IMR-90 (cell line): Measurements from ENCODE around the gene TAF4. TPM values are rescaled to one million over a fixed set of nuclear protein-coding genes. Genes with fewer than 3 reads are reported as not detected.

Experiments
- ATAC-seq: fragments of 200-7000 bp; cut with Tn5 transposase; 2 replicates; pipeline ENCODE4 v1.9.1; 2020; ENCODE audit warnings: low read depth, mild to moderate bottlenecking, moderate library complexity
- BruUV-seq: library from RNA; stranded (reverse); fragments of 400-500 nt; replicated peaks from 2 replicates; lab custom pipeline; 2021; lab: Mats Ljungman, UMichigan
- CTCF ChIA-PET: fragments of 300-600 bp; formaldehyde crosslinking; extraction: SDS; loops from one replicate; lab custom pipeline; 2021; ENCODE audit warnings: antibody characterized with exemption; lab: Yijun Ruan, JAX
- POLR2A ChIA-PET: fragments of 300-600 bp; sonication (Branson Sonifier 250); formaldehyde crosslinking; loops from one replicate; lab custom pipeline; 2022; ENCODE audit warnings: antibody characterized with exemption; ENCODE audit not compliant: unreplicated experiment; lab: Charles Lee
- DNase-seq: peaks from one replicate; pipeline ENCODE4 v3.0.0; 2013
- H2AFZ ChIP-seq: replicated peaks from 2 replicates; pipeline ENCODE3; 2013; ENCODE audit warnings: low read length, mild to moderate bottlenecking; ENCODE audit not compliant: poor library complexity
- H2AK5ac ChIP-seq: 2 replicates; pipeline ENCODE4 v1.6.1; 2013; ENCODE audit warnings: low read depth, low read length, inconsistent platforms
- H2AK9ac ChIP-seq: replicated peaks from 2 replicates; pipeline ENCODE3; 2013; ENCODE audit warnings: mild to moderate bottlenecking, low read depth, low read length, moderate library complexity; ENCODE audit not compliant: poor library complexity
- H2BK120ac ChIP-seq: 2 replicates; pipeline ENCODE4 v1.6.1; 2013; ENCODE audit warnings: low read depth, low read length, inconsistent platforms
- H2BK15ac ChIP-seq: 3 replicates; pipeline ENCODE4 v1.6.1; 2013; ENCODE audit warnings: low read depth, low read length, inconsistent platforms
- H2BK20ac ChIP-seq: 2 replicates; pipeline ENCODE4 v1.6.1; 2013; ENCODE audit warnings: low read depth, mild to moderate bottlenecking, inconsistent platforms, low read length, moderate library complexity
- H2BK5ac ChIP-seq: 2 replicates; pipeline ENCODE4 v1.6.1; 2013; ENCODE audit warnings: mild to moderate bottlenecking, low read depth, low read length, inconsistent platforms; ENCODE audit not compliant: poor library complexity, severe bottlenecking
- H3K14ac ChIP-seq: replicated peaks from 2 replicates; pipeline ENCODE4 v1.6.1; 2013; ENCODE audit warnings: low read depth, low read length, inconsistent platforms
- H3K18ac ChIP-seq: 2 replicates; pipeline ENCODE4 v1.6.1; 2013; ENCODE audit warnings: low read depth, low read length, control low read depth
- H3K23ac ChIP-seq: 2 replicates; pipeline ENCODE4 v1.6.1; 2013; ENCODE audit warnings: low read depth, low read length, inconsistent platforms
- H3K27ac ChIP-seq: 2 replicates; pipeline ENCODE4 v1.5.1; 2013; ENCODE audit warnings: mild to moderate bottlenecking, control low read depth, low read length; ENCODE audit not compliant: insufficient read depth
- H3K27me3 ChIP-seq: 2 replicates; pipeline ENCODE4 v1.6.1; 2013; ENCODE audit warnings: low read length; ENCODE audit not compliant: control insufficient read depth, insufficient read depth
- H3K36me3 ChIP-seq: 2 replicates; pipeline ENCODE4 v1.6.1; 2013; ENCODE audit warnings: low read length, mixed read lengths; ENCODE audit not compliant: control insufficient read depth, insufficient read depth
- H3K4ac ChIP-seq: 2 replicates; pipeline ENCODE4 v1.6.1; 2013; ENCODE audit warnings: low read depth, low read length, inconsistent platforms
- H3K4me1 ChIP-seq: 2 replicates; pipeline ENCODE4 v1.6.1; 2013; ENCODE audit warnings: low read length, mixed read lengths; ENCODE audit not compliant: control insufficient read depth, insufficient read depth
- H3K4me2 ChIP-seq: 2 replicates; pipeline ENCODE4 v1.6.1; 2013; ENCODE audit warnings: low read depth, mild to moderate bottlenecking, control low read depth, low read length, moderate library complexity
- H3K4me3 ChIP-seq: 2 replicates; pipeline ENCODE4 v1.5.1; 2013; ENCODE audit warnings: low read depth, mild to moderate bottlenecking, control low read depth, low read length, moderate library complexity; ENCODE audit not compliant: insufficient read depth
- H3K56ac ChIP-seq: 2 replicates; pipeline ENCODE4 v1.6.1; 2013; ENCODE audit warnings: low read length, inconsistent platforms; ENCODE audit not compliant: insufficient read depth; ENCODE audit errors: extremely low read depth
- H3K79me1 ChIP-seq, 2 experiments: 2 replicates each; pipeline ENCODE4 v1.6.1; 2013; ENCODE audit warnings: low read length in 2 of 2, inconsistent platforms in 1 of 2, low read depth in 1 of 2
- H3K9ac ChIP-seq: 2 replicates; pipeline ENCODE4 v1.6.1; 2013; ENCODE audit warnings: low read depth, low read length, control low read depth
- H3K9me1 ChIP-seq: 2 replicates; pipeline ENCODE4 v1.6.1; 2013; ENCODE audit warnings: low read length, inconsistent platforms; ENCODE audit not compliant: insufficient read depth
- H3K9me3 ChIP-seq: 2 replicates; pipeline ENCODE4 v1.6.1; 2013; ENCODE audit warnings: low read length; ENCODE audit not compliant: control insufficient read depth, insufficient read depth
- H4K20me1 ChIP-seq: 2 replicates; pipeline ENCODE4 v1.6.1; 2013; ENCODE audit warnings: low read length, inconsistent platforms; ENCODE audit not compliant: insufficient read depth
- H4K5ac ChIP-seq: 2 replicates; pipeline ENCODE4 v1.6.1; 2013; ENCODE audit warnings: mild to moderate bottlenecking, low read depth, low read length, control low read depth
- H4K8ac ChIP-seq, 2 experiments: 2 replicates each; pipeline ENCODE4 v1.6.1; 2013; ENCODE audit warnings: low read depth in 2 of 2, low read length in 2 of 2, control low read depth in 1 of 2, inconsistent platforms in 1 of 2
- H4K91ac ChIP-seq: 2 replicates; pipeline ENCODE4 v1.6.1; 2013; ENCODE audit warnings: low read depth, low read length, inconsistent platforms; ENCODE audit not compliant: insufficient read depth
- ELK1 ChIP-seq: fragments of 150-350 bp; IDR thresholded peaks from 2 replicates; pipeline ENCODE4 v1.6.1; 2016; ENCODE audit warnings: low read depth, mild to moderate bottlenecking, low read length, moderate library complexity, borderline replicate concordance
- FOS ChIP-seq: fragments of 150-350 bp; IDR thresholded peaks from 2 replicates; pipeline ENCODE4 v1.6.1; 2016; ENCODE audit warnings: low read depth, low read length
- MXI1 ChIP-seq: IDR thresholded peaks from 2 replicates; pipeline ENCODE4 v1.6.1; 2012; ENCODE audit warnings: low read depth, mild to moderate bottlenecking, low read length, moderate library complexity, borderline replicate concordance
- WGBS, 2 experiments: methylation state at CpG; one replicate each; pipeline versions ENCODE4 v1.1.5 to v1.1.7; 2013; ENCODE audit warnings: missing lambda C conversion rate in 2 of 2; ENCODE audit not compliant: insufficient read length in 1 of 2; ENCODE audit errors: extremely low coverage in 2 of 2; 5-methylcytosine and 5-hydroxymethylcytosine counted together
- dilution Hi-C: fragments of 300-500 bp; cut with HindIII; formaldehyde crosslinking; loops from one replicate; pipeline ENCODE4 v1.14.3; 2018; ENCODE audit warnings: low sequenced_read_pairs; ENCODE audit not compliant: unreplicated experiment
- in situ Hi-C: fragments of 300-500 bp; cut with MboI; formaldehyde crosslinking; loops from 3 replicates; pipeline ENCODE4 v1.14.3; 2019; ENCODE audit warnings: low sequenced_read_pairs, inconsistent platforms, mixed read lengths
- intact Hi-C: fragments of 100-400 bp; cut with micrococcal nuclease; formaldehyde crosslinking; loops from 2 replicates; pipeline ENCODE4 v1.10.0; 2022
- polyA plus RNA-seq, 3 experiments: library from polyadenylated mRNA; depleted of rRNA; stranded (reverse); fragments of >200 nt; gene quantifications; 2 replicates each; pipeline ENCODE4 v1.2.3, GENCODE V29; 2012; ENCODE audit warnings: low replicate concordance in 1 of 3
- total RNA-seq: library from RNA; depleted of rRNA; stranded (reverse); fragments of >200 nt; gene quantifications from 2 replicates; pipeline ENCODE4 v1.2.3, GENCODE V29; 2012

TAF4 gene
- total and polyA plus RNA-seq, 2 of the 4 experiments (the other 2 are of a cell fraction), result 1.4 to 5.1 TPM

DNA sequence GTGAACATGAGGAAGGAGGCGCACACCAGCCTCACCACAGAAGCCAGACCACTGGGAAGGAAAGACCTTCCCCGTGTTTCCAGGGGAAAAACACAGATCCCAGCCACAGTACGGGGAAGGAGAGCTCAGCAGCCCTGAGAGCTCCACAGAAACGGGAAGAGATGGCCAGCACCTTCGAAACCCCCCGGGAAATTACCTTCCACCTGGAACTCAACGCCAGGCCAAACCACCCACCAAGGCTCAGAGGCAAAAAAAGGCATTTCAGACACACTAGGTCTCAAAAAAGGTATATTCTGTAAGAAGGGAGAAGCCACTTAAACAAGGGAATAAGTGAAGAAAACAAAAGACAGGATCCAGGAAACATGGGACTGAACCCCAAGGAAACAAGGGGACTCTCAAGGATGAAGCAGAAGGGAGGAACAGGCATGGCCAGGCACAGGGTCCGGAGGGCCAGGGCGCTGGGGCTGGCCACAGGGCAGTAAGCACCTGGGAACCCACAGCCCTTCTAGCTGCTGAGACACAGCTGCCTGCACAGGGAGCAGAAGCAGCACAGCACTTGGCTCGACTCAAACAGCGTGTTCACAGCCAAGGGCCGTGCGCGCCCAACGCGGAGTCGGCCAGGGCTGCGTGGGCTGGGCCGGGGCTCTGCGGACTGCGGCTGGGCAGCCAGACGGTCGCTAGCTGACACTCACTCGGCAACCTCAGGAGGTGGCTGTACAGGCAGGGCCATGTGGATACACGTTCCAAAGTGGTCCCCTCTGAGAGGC, 44.6 kb downstream of the TAF4 start:
- H3K9ac ChIP-seq, result no peak overlapping the region
- H3K4me3 ChIP-seq, result no peak overlapping the region
- H2AK9ac ChIP-seq, result no peak overlapping the region
- no peak overlapping the region for H3K18ac ChIP-seq
- H3K4me1 ChIP-seq, result peaks cover under 1% of the 10 kb centered on the region; the same call in 1 of the 2 replicates
- H3K56ac ChIP-seq, result no peak overlapping the region
- H4K91ac ChIP-seq, result no peak overlapping the region
- in situ Hi-C loops, result loop anchor here (5.0 to 25.0 kb wide), 2 partner anchors 106 to 366 kb away; partner anchors contain the start of gene RPS21
- H2AFZ ChIP-seq, result peak overlapping the region; percentile 51
- no peak overlapping the region for H3K23ac ChIP-seq
- no peaks in the 10 kb centered on the region for H3K27me3 ChIP-seq
- H3K9me3 ChIP-seq, result no peaks in the 10 kb centered on the region
- dilution Hi-C loops, result no loop called here
- peak overlapping the region; percentile 31; the same call in 1 of the 2 replicates for H3K4me2 ChIP-seq
- H2BK120ac ChIP-seq, result no peak overlapping the region
- peak; percentile 54 for DNase-seq
- H2AK5ac ChIP-seq, result no peak overlapping the region
- 50% methylated on average over 12 of the region's 25 CpGs; no CpG with 5 or more reads in 1 of the 2 experiments for WGBS, 2 experiments
- H4K8ac ChIP-seq, result no peak overlapping the region
- no peak for TF ChIP-seq ELK1
- TF ChIP-seq FOS, result no peak
- TF ChIP-seq MXI1, result peak; percentile 50; the same call in 1 of the 2 replicates
- peaks cover 27 to 75% of the 10 kb centered on the region in 2 experiments for H3K79me1 ChIP-seq
- H2BK20ac ChIP-seq, result no peak overlapping the region
- peaks cover 65% of the 10 kb centered on the region for H4K20me1 ChIP-seq
- no peak overlapping the region for H4K5ac ChIP-seq
- no peak overlapping the region for H3K27ac ChIP-seq
- H3K14ac ChIP-seq, result no peak overlapping the region
- no TSS peak for BruUV-seq
- H3K4ac ChIP-seq, result no peak overlapping the region
- H2BK5ac ChIP-seq, result no peak overlapping the region
- intact Hi-C loops, result no loop called here
- peaks cover 6% of the 10 kb centered on the region; the same call in 1 of the 2 replicates for H3K9me1 ChIP-seq
- peak; percentile 83 for ATAC-seq
- H2BK15ac ChIP-seq, result no peak overlapping the region
- CTCF ChIA-PET, result interaction anchor here (0.7 kb wide), 1 partner anchor 121 kb away, joined by 3 read pairs; no protein-coding TSS in a partner anchor
- POLR2A ChIA-PET, result no interaction called here
- H3K36me3 ChIP-seq, result no peaks in the 10 kb centered on the region
